HepG2 (cell line): ENCODE data around the gene LSM11. TPM values are rescaled to one million over a fixed set of nuclear protein-coding genes. Genes with fewer than 3 reads are reported as not detected.

Experiments
- ATAC-seq: fragments of 200-7000 bp; cut with Tn5 transposase; 3 replicates; pipeline ENCODE4 v1.9.1; 2020; ENCODE audit warnings: mild to moderate bottlenecking, moderate library complexity
- BruUV-seq: library from RNA; stranded (reverse); fragments of 400-500 nt; replicated peaks from 2 replicates; lab custom pipeline; 2021; lab: Mats Ljungman, UMichigan
- CTCF ChIA-PET: fragments of 300-600 bp; formaldehyde crosslinking; extraction: SDS; loops from one replicate; lab custom pipeline; 2021; ENCODE audit warnings: low total read pairs, inconsistent platforms, low intra/inter-chr PET ratio; lab: Yijun Ruan, JAX
- POLR2A ChIA-PET: fragments of 350-600 bp; sonication (Branson Sonifier 250); formaldehyde crosslinking; loops from one replicate; lab custom pipeline; 2020; ENCODE audit warnings: antibody characterized with exemption, inconsistent platforms; lab: Yijun Ruan, JAX
- DNase-seq: peaks from one replicate; pipeline ENCODE4 v3.0.0-alpha.2; 2015; ENCODE audit warnings: low spot score
- FAIRE-seq: peaks from 3 replicates; lab custom pipeline; 2011; peaks lifted over from hg19 to GRCh38; lab: Jason Lieb, UNC
- H2AFZ ChIP-seq: one replicate; pipeline ENCODE4 v1.6.1; 2011; ENCODE audit warnings: low read length, inconsistent platforms
- H3K27ac ChIP-seq: fragments of 300-600 bp; 3 replicates; pipeline ENCODE4 v1.8.0; 2011; ENCODE audit warnings: mixed run types, mild to moderate bottlenecking, mixed read lengths, low read length, inconsistent platforms; ENCODE audit not compliant: insufficient read depth; ENCODE audit errors: extremely low read length
- H3K27me3 ChIP-seq, 2 experiments: fragments of 200-600 bp in 1 of 2; 2 replicates in 1 of 2; 3 replicates in 1 of 2; pipeline versions ENCODE4 v1.6.0 to v1.8.0; 2011; ENCODE audit warnings: low read length in 2 of 2, mild to moderate bottlenecking in 2 of 2, moderate library complexity in 2 of 2, inconsistent platforms in 1 of 2; ENCODE audit not compliant: insufficient read depth in 2 of 2, control insufficient read depth in 1 of 2
- H3K36me3 ChIP-seq, 2 experiments: fragments of 200-600 bp in 1 of 2; replicated peaks in 1 of 2; 2 replicates in 1 of 2; 3 replicates in 1 of 2; pipeline versions ENCODE4 v1.5.1 to v1.8.0; 2011; ENCODE audit warnings: low read length in 2 of 2, inconsistent platforms in 1 of 2; ENCODE audit not compliant: insufficient read depth in 2 of 2, control insufficient read depth in 1 of 2
- H3K4me1 ChIP-seq: 2 replicates; pipeline ENCODE4 v1.5.1; 2012; ENCODE audit warnings: low read length, inconsistent platforms; ENCODE audit not compliant: insufficient read depth
- H3K4me2 ChIP-seq: 2 replicates; pipeline ENCODE4 v1.6.0; 2011; ENCODE audit warnings: low read depth, low read length, inconsistent platforms
- H3K4me3 ChIP-seq, 3 experiments: fragments of 200-600 bp in 1 of 3; sonication (generic), shearing (Covaris generic) in 1 of 3; replicated peaks in 1 of 3; 2 replicates each; pipeline ENCODE4 v1.5.1; 2011 to 2016; ENCODE audit warnings: low read length in 3 of 3, inconsistent platforms in 2 of 3, low read depth in 2 of 3, mild to moderate bottlenecking in 2 of 3, control low read depth in 1 of 3, mixed read lengths in 1 of 3; ENCODE audit not compliant: insufficient read depth in 1 of 3
- H3K79me2 ChIP-seq: one replicate; pipeline ENCODE4 v1.6.1; 2011; ENCODE audit warnings: low read length, inconsistent platforms; ENCODE audit not compliant: insufficient read depth
- H3K9ac ChIP-seq: 2 replicates; pipeline ENCODE4 v1.6.0; 2011; ENCODE audit warnings: mild to moderate bottlenecking, low read depth, low read length, inconsistent platforms; ENCODE audit not compliant: insufficient read depth
- H3K9me3 ChIP-seq: 2 replicates; pipeline ENCODE4 v1.5.1; 2012; ENCODE audit warnings: mild to moderate bottlenecking, low read length
- H4K20me1 ChIP-seq: 2 replicates; pipeline ENCODE4 v1.6.0; 2011; ENCODE audit warnings: inconsistent platforms, mild to moderate bottlenecking, low read length, moderate library complexity; ENCODE audit not compliant: insufficient read depth
- IRF1 ChIP-seq: sonication (generic); formaldehyde crosslinking; IDR thresholded peaks from 2 replicates; pipeline ENCODE4 v1.4.0; 2020; ENCODE audit warnings: low read depth, mild to moderate bottlenecking, missing genetic modification reagents
- NAIF1 ChIP-seq: sonication (generic); formaldehyde crosslinking; IDR thresholded peaks from 2 replicates; pipeline ENCODE4 v1.5.0; 2020; ENCODE audit warnings: mild to moderate bottlenecking, missing genetic modification reagents, borderline replicate concordance
- NR1H2 ChIP-seq: sonication (generic); formaldehyde crosslinking; IDR thresholded peaks from 2 replicates; pipeline ENCODE4 v1.8.1; 2022; ENCODE audit warnings: low read depth, missing genetic modification reagents, borderline replicate concordance
- ONECUT2 ChIP-seq: sonication (generic); formaldehyde crosslinking; IDR thresholded peaks from 2 replicates; pipeline ENCODE4 v1.4.0; 2020; ENCODE audit warnings: missing genetic modification reagents
- ZKSCAN1 ChIP-seq: fragments of 150-350 bp; IDR thresholded peaks from 2 replicates; pipeline ENCODE4 v1.6.1; 2014; ENCODE audit warnings: low read length
- ZNF143 ChIP-seq: sonication (generic); formaldehyde crosslinking; IDR thresholded peaks from 2 replicates; pipeline ENCODE4 v1.4.0; 2020; ENCODE audit warnings: missing genetic modification reagents
- ZNF256 ChIP-seq: sonication (generic); formaldehyde crosslinking; conservative IDR thresholded peaks from 2 replicates; pipeline ENCODE4 v1.4.0; 2020; ENCODE audit warnings: missing genetic modification reagents
- ZNF296 ChIP-seq: sonication (generic); formaldehyde crosslinking; conservative IDR thresholded peaks from 2 replicates; pipeline ENCODE4 v1.5.0; 2020; ENCODE audit warnings: mild to moderate bottlenecking, missing genetic modification reagents
- ZNF362 ChIP-seq: sonication (generic); formaldehyde crosslinking; IDR thresholded peaks from 2 replicates; pipeline ENCODE4 v1.4.0; 2020; ENCODE audit warnings: missing genetic modification reagents, mild to moderate bottlenecking, borderline replicate concordance
- ZNF451 ChIP-seq: sonication (generic); formaldehyde crosslinking; IDR thresholded peaks from 2 replicates; pipeline ENCODE4 v1.5.0; 2020; ENCODE audit warnings: mild to moderate bottlenecking, missing genetic modification reagents
- ZNF468 ChIP-seq: sonication (generic); formaldehyde crosslinking; IDR thresholded peaks from 2 replicates; pipeline ENCODE4 v1.8.0; 2022; ENCODE audit warnings: mild to moderate bottlenecking, moderate library complexity, missing genetic modification reagents
- ZNF878 ChIP-seq: sonication (generic); formaldehyde crosslinking; IDR thresholded peaks from 2 replicates; pipeline ENCODE4 v1.8.1; 2023; ENCODE audit warnings: mild to moderate bottlenecking, missing genetic modification reagents, moderate library complexity
- ZZZ3 ChIP-seq: sonication (generic); formaldehyde crosslinking; IDR thresholded peaks from 2 replicates; pipeline ENCODE4 v1.4.0; 2020; ENCODE audit warnings: missing genetic modification reagents, mild to moderate bottlenecking, borderline replicate concordance
- in situ Hi-C: cut with HindIII; loops from 2 replicates; pipeline ENCODE4 v1.10.0; 2017; ENCODE audit warnings: low pct_unique_long_range_greater_than_20kb; ENCODE audit not compliant: extremely low pct_ligation_motif_present
- intact Hi-C: fragments of 100-400 bp; cut with micrococcal nuclease; formaldehyde crosslinking; loops from one replicate; pipeline ENCODE4 v1.10.0; 2022; ENCODE audit not compliant: unreplicated experiment
- polyA plus RNA-seq, 8 experiments: library from polyadenylated mRNA; depleted of rRNA in 3 of 8; stranded (reverse) in 7 of 8; unstranded in 1 of 8; fragments of >200 nt; fragmentation: Illumina TruSeq in 4 of 8; extraction: Trizol in 4 of 8; gene quantifications; 2 replicates each; pipeline versions ENCODE4 v1.2.1 to v1.2.3, GENCODE V29; 2011 to 2016; ENCODE audit warnings: low read depth in 4 of 8, missing spikeins in 1 of 8, mixed read lengths in 1 of 8; ENCODE audit not compliant: insufficient read depth in 1 of 8
- total RNA-seq, 5 experiments: library from RNA; depleted of rRNA; stranded (reverse); fragments of >200 nt; fragmentation: Illumina TruSeq; extraction: Trizol; gene quantifications; 2 replicates each; pipeline ENCODE4 v1.2.3, GENCODE V29; 2016; ENCODE audit warnings: low read depth in 1 of 5
- TF ChIP-seq, protein P1 (sequence below): sonication (generic); formaldehyde crosslinking; IDR thresholded peaks from 2 replicates; pipeline ENCODE4 v1.5.0; 2020; ENCODE audit warnings: mild to moderate bottlenecking, low read depth, missing genetic modification reagents, borderline replicate concordance

LSM11 gene
- total and polyA plus RNA-seq, 2 of the 13 experiments (the other 11 are each of a cell fraction or from before 2014, with no cell fraction given), result 4.5 to 7.2 TPM

DNA sequence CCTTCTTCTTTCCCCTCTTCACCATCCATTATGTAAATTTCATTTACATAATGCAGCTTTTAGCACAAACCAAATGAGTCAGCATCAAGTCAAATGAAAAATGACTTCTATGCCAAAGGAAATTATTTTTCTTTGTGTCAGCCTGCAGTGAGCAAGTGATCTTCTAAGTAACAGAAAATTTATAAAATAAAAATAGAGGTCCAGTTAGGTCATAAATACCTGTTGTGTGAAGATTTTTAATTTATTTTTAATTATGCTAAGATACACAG is 29.0 kb upstream of the LSM11 start:
- no peak overlapping the region for H3K4me2 ChIP-seq
- no peak overlapping the region for H3K27ac ChIP-seq
- no peak overlapping the region for H3K4me3 ChIP-seq
- POLR2A ChIA-PET, result no interaction called here
- DNase-seq, result no peak
- H3K9ac ChIP-seq, result no peak overlapping the region
- H3K9me3 ChIP-seq, result no peaks in the 10 kb centered on the region
- BruUV-seq, result no TSS peak
- no peaks in the 10 kb centered on the region for H3K4me1 ChIP-seq
- no peaks in the 10 kb centered on the region for H4K20me1 ChIP-seq
- intact Hi-C loops (loop anchor here (10.0 kb wide), 1 partner anchor 280 kb away; no protein-coding TSS in a partner anchor), in situ Hi-C loops (no loop called here)
- no peak for TF ChIP-seq ZNF362 (CRISPR knock-in tag)
- no peak for TF ChIP-seq ZNF468 (CRISPR knock-in tag)
- TF ChIP-seq, protein P1, sequence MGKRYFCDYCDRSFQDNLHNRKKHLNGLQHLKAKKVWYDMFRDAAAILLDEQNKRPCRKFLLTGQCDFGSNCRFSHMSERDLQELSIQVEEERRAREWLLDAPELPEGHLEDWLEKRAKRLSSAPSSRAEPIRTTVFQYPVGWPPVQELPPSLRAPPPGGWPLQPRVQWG, result no peak
- no peak for TF ChIP-seq IRF1 (CRISPR knock-in tag)
- TF ChIP-seq NAIF1 (CRISPR knock-in tag), result no peak
- no peak for TF ChIP-seq ZNF296 (CRISPR knock-in tag)
- no peak for TF ChIP-seq ONECUT2 (CRISPR knock-in tag)
- no peak for TF ChIP-seq ZKSCAN1
- no peak for TF ChIP-seq NR1H2 (CRISPR knock-in tag)
- no peak for TF ChIP-seq ZNF451 (CRISPR knock-in tag)
- no peak for TF ChIP-seq ZZZ3 (CRISPR knock-in tag)
- TF ChIP-seq ZNF256 (CRISPR knock-in tag), result no peak
- no peak for TF ChIP-seq ZNF143
- TF ChIP-seq ZNF878 (CRISPR knock-in tag), result no peak
- H3K79me2 ChIP-seq, result no peaks in the 10 kb centered on the region
- no peaks in the 10 kb centered on the region for H3K36me3 ChIP-seq
- no peak for FAIRE-seq
- CTCF ChIA-PET, result no interaction called here
- no peaks in the 10 kb centered on the region for H3K27me3 ChIP-seq
- no peak overlapping the region for H2AFZ ChIP-seq
- ATAC-seq, result no peak
